WI38 (cell line): ENCODE results near the gene MICAL2.

ENCODE experiments used
- H3K4me3 ChIP-seq: 2 replicates; pipeline ENCODE4 v1.5.1; 2011; ENCODE audit warnings: low read depth, mild to moderate bottlenecking, control low read depth, low read length
- CTCF ChIP-seq: IDR thresholded peaks from 2 replicates; pipeline ENCODE4 v1.5.1; 2012; ENCODE audit warnings: low read depth, mild to moderate bottlenecking, control low read depth, low read length

Gene MICAL2

DNA sequence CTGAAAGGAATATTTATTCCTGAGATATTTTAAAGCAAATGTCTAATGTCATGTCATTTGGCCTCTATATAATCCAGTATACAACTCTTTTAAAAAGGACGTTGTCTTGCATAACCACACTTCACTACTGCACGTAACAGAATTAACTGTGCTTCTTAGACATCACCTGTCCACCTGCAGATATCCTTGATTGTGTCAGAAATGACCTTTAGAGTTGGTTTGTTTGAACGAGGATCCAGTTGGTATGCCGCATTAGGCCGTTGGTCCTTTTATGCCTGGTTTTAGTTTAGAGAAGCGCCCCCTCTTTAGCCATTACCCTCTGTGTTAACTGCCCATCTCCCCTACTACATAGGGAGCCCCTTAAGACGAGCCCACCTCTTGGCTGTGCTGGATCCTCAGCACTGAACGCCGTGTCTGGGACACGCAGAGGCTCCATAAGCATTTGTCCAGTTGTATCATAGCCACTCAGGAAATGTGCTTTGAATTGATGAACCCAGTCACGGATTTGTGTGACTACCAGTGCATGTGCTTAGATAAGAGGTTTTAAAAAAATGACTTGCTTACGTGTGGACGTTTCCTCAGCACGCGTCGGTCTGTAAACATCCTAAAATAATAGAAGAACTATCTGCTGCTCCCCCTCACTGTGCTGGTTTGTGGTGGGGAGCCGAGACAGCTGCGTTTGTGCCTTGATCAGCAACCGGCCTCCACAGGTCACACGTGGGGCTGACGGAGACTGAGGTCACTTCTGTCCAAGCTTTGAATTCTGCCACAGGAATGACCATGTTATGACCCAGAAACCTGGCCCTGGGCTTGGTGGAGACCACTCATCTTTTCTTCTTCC is 4.0 kb downstream of the MICAL2 start:
- TF ChIP-seq CTCF = no peak

DNA sequence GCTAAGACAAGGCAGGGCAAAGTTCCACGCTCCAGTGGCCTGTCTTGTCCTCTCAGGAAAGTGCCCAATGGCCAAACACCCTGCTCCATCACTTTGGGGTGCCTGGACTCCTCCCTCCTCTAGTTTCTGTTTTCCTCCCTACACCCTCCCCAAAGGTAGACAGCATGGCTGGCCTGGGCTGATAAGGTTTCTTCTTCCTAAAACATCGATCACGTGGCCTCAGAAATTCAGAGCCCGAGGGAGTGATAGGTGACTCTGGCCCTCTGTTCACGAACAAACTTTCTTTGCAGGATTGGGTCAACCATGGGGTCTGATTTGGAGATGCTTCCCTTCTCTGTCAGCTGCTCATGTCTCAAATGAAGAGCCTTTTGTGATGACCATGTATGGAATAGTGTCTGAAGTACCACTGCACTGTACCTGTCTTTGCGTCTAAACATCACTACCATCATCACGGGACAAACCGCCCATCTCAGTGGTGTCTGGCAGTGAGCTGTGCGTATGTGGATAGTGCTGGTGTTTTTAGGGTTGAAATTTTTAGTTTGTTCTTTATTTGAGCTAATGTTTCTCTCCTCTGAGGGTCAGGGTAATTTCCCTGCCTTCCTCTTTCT is 6.1 kb downstream of the MICAL2 start:
- H3K4me3 ChIP-seq = no peak overlapping the region
- no peak for TF ChIP-seq CTCF

More for the DNA sequence above, 4.0 kb downstream of the MICAL2 start:
- 0 out of 2 replicates have a peak overlapping the region, but pooled peaks have one; percentile 3 for H3K4me3 ChIP-seq

DNA sequence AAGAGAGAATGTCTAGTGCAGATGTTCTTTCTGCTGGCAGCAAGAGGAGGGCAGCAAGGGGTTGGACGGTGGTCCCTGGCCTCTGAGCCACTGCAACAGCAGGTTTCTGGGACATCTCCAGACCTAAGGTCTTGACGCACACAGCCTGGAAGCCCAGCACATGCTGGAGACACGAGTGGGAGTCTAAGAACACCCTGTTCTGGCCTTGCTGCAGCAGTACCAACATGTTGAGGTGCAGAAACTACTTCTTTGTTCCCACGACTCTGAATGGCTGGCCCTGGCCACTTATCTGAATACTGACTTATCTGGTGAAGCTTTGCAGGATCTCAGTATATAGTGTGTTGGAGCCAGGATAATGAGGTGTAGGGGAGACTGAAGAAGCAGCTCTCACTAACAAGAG is 6.8 kb downstream of the MICAL2 start:
- TF ChIP-seq CTCF = no peak
- no peak overlapping the region for H3K4me3 ChIP-seq

DNA sequence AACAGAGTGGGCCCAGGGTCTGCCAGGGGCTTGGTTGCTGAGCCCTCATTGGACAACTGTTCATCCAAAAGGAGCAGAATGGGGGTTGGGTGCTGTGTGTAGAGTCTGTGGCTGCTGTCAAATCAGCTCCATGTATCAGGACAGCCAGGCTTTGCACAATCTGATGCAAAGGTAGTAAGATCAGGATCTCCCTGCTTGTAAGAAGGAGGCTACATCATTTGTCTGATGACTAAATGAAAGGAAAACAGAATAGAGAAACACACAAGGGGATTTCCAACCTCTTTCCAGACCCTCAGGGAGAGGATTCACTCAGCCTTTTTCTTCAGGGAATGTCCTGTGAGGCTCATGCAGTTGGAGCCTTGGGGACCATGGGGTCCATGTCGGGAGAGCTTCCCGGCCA is 7.2 kb downstream of the MICAL2 start:
- no peak overlapping the region for H3K4me3 ChIP-seq
- TF ChIP-seq CTCF = no peak

DNA sequence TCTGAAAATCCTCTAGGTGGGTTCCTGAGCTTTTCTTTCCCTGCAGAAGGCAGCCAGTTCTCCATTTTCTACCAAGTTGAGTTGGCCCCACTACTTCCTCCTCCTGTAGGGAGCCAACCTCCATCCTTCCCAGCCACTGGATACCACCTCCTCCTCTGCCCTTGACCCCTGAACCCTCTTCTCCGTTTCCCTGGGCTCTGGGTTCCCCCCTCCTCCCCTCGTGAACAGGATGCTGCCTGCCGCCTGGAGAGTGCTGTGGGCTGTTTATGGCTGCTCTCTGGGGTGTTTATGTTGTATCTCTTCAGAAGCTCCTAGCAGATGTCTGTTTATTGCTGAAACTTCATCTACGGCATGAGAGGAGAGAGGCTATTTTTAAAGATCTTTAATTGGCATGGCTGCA is 8.6 kb downstream of the MICAL2 start:
- TF ChIP-seq CTCF = no peak
- no peak overlapping the region for H3K4me3 ChIP-seq

GRCh38 chr11:12119502-12119901 is 9.1 kb downstream of the MICAL2 start:
- no peak for TF ChIP-seq CTCF
- no peak overlapping the region for H3K4me3 ChIP-seq
